H9 (cell line): ENCODE results near the gene C3orf22. TPM values are rescaled to one million over a fixed set of nuclear protein-coding genes. Genes with fewer than 3 reads are reported as not detected.

ENCODE experiments used
- DNase-seq: peaks from one replicate; pipeline ENCODE4 v3.0.0-alpha.2; 2017
- H2AFZ ChIP-seq: one replicate; pipeline ENCODE4 v1.6.1; 2013; ENCODE audit warnings: mild to moderate bottlenecking, low read length, control low read depth, moderate library complexity
- H2AK5ac ChIP-seq: 2 replicates; pipeline ENCODE4 v1.6.1; 2013; ENCODE audit warnings: low read length, control low read depth, mixed read lengths; ENCODE audit not compliant: insufficient read length
- H2BK120ac ChIP-seq: one replicate; pipeline ENCODE4 v1.6.1; 2013; ENCODE audit warnings: low read depth, mild to moderate bottlenecking, low read length, control low read depth, inconsistent platforms; ENCODE audit not compliant: poor library complexity, severe bottlenecking
- H2BK12ac ChIP-seq: 2 replicates; pipeline ENCODE4 v1.6.1; 2013; ENCODE audit warnings: low read length, control low read depth, mixed read lengths, low read depth; ENCODE audit not compliant: insufficient read length
- H2BK15ac ChIP-seq: 2 replicates; pipeline ENCODE4 v1.6.1; 2013; ENCODE audit warnings: low read depth, low read length, control low read depth
- H2BK20ac ChIP-seq: one replicate; pipeline ENCODE4 v1.6.1; 2013; ENCODE audit warnings: low read depth, mild to moderate bottlenecking, low read length, control low read depth, inconsistent platforms; ENCODE audit not compliant: poor library complexity, severe bottlenecking
- H2BK5ac ChIP-seq: 2 replicates; pipeline ENCODE4 v1.6.1; 2013; ENCODE audit warnings: low read length, control low read depth, mixed read lengths; ENCODE audit not compliant: insufficient read length
- H3K14ac ChIP-seq: 2 replicates; pipeline ENCODE4 v1.6.1; 2013; ENCODE audit warnings: low read length, control low read depth; ENCODE audit not compliant: insufficient read depth
- H3K18ac ChIP-seq: 2 replicates; pipeline ENCODE4 v1.6.1; 2013; ENCODE audit warnings: low read depth, mild to moderate bottlenecking, mixed read lengths, low read length, control low read depth; ENCODE audit not compliant: insufficient read length
- H3K23ac ChIP-seq: 2 replicates; pipeline ENCODE4 v1.6.1; 2013; ENCODE audit warnings: low read length, control low read depth, mixed read lengths, low read depth; ENCODE audit not compliant: insufficient read length
- H3K23me2 ChIP-seq: 2 replicates; pipeline ENCODE4 v1.6.1; 2013; ENCODE audit warnings: low read depth, mild to moderate bottlenecking, mixed read lengths, low read length, control low read depth; ENCODE audit not compliant: insufficient read length, poor library complexity, severe bottlenecking
- H3K27ac ChIP-seq: 2 replicates; pipeline ENCODE4 v1.5.1; 2013; ENCODE audit warnings: low read length, control low read depth, mixed read lengths, low read depth; ENCODE audit not compliant: insufficient read length
- H3K27me3 ChIP-seq: 2 replicates; pipeline ENCODE4 v1.6.1; 2013; ENCODE audit warnings: low read length, control low read depth, inconsistent platforms; ENCODE audit not compliant: insufficient read depth
- H3K4ac ChIP-seq: 2 replicates; pipeline ENCODE4 v1.6.1; 2013; ENCODE audit warnings: low read depth, mild to moderate bottlenecking, control low read depth, inconsistent platforms, low read length, moderate library complexity
- H3K4me1 ChIP-seq: 2 replicates; pipeline ENCODE4 v1.6.1; 2013; ENCODE audit warnings: low read length, control low read depth, inconsistent platforms; ENCODE audit not compliant: insufficient read depth
- H3K4me2 ChIP-seq: 2 replicates; pipeline ENCODE4 v1.6.1; 2013; ENCODE audit warnings: low read length, control low read depth, mixed read lengths; ENCODE audit not compliant: insufficient read length, insufficient read depth
- H3K56ac ChIP-seq: 2 replicates; pipeline ENCODE4 v1.6.1; 2013; ENCODE audit warnings: low read depth, mild to moderate bottlenecking, mixed read lengths, low read length, control low read depth; ENCODE audit not compliant: insufficient read length
- H3K79me1 ChIP-seq: 2 replicates; pipeline ENCODE4 v1.6.1; 2013; ENCODE audit warnings: low read depth, mild to moderate bottlenecking, moderate library complexity, low read length, control low read depth, inconsistent platforms; ENCODE audit not compliant: insufficient read depth, poor library complexity, severe bottlenecking
- H3K79me2 ChIP-seq: 2 replicates; pipeline ENCODE4 v1.6.1; 2013; ENCODE audit warnings: low read length, control low read depth, inconsistent platforms; ENCODE audit not compliant: insufficient read depth
- H3K9ac ChIP-seq: 2 replicates; pipeline ENCODE4 v1.6.1; 2013; ENCODE audit warnings: low read length, control low read depth, mixed read lengths; ENCODE audit not compliant: insufficient read length; ENCODE audit errors: extremely low read depth
- H3K9me3 ChIP-seq: one replicate; pipeline ENCODE4 v1.6.1; 2013; ENCODE audit warnings: low read depth, low read length, inconsistent platforms; ENCODE audit not compliant: control insufficient read depth
- H3T11ph ChIP-seq: one replicate; pipeline ENCODE4 v1.6.1; 2013; ENCODE audit warnings: mild to moderate bottlenecking, low read length, control low read depth, inconsistent platforms
- H4K20me1 ChIP-seq: one replicate; pipeline ENCODE4 v1.6.1; 2013; ENCODE audit not compliant: control insufficient read depth, insufficient read length, insufficient read depth
- H4K5ac ChIP-seq: 2 replicates; pipeline ENCODE4 v1.6.1; 2013; ENCODE audit warnings: low read depth, mild to moderate bottlenecking, mixed read lengths, low read length, control low read depth; ENCODE audit not compliant: insufficient read length
- H4K8ac ChIP-seq: replicated peaks from 2 replicates; pipeline ENCODE4 v1.6.1; 2013; ENCODE audit warnings: low read length, control low read depth, mixed read lengths, low read depth; ENCODE audit not compliant: insufficient read length
- H4K91ac ChIP-seq: 2 replicates; pipeline ENCODE4 v1.6.1; 2013; ENCODE audit warnings: low read depth, mild to moderate bottlenecking, moderate library complexity, mixed read lengths, low read length, control low read depth; ENCODE audit not compliant: insufficient read length
- H3K27ac Mint-ChIP-seq, 3 experiments: 2 replicates in 2 of 3; 3 replicates in 1 of 3; pipeline ENCODE4 v1.8.0; 2020 to 2021; ENCODE audit warnings: mixed read lengths in 3 of 3, mild to moderate bottlenecking in 1 of 3, moderate library complexity in 1 of 3
- H3K27me3 Mint-ChIP-seq: 2 replicates; pipeline ENCODE4 v1.8.0; 2021; ENCODE audit warnings: low read depth, mild to moderate bottlenecking, moderate library complexity, mixed read lengths
- H3K36me3 Mint-ChIP-seq, 3 experiments: 2 replicates in 2 of 3; 3 replicates in 1 of 3; pipeline ENCODE4 v1.8.0; 2020 to 2021; ENCODE audit warnings: low read depth in 3 of 3, mixed read lengths in 3 of 3; ENCODE audit not compliant: insufficient read depth in 1 of 3
- H3K4me1 Mint-ChIP-seq, 2 experiments: 2 replicates each; pipeline ENCODE4 v1.8.0; 2020; ENCODE audit warnings: mixed read lengths in 2 of 2
- H3K4me3 Mint-ChIP-seq, 2 experiments: 2 replicates in 1 of 2; 3 replicates in 1 of 2; pipeline ENCODE4 v1.8.0; 2020 to 2021; ENCODE audit warnings: mild to moderate bottlenecking in 2 of 2, mixed read lengths in 2 of 2, moderate library complexity in 1 of 2
- H3K9me3 Mint-ChIP-seq, 2 experiments: 2 replicates in 1 of 2; 3 replicates in 1 of 2; pipeline ENCODE4 v1.8.0; 2020; ENCODE audit warnings: mild to moderate bottlenecking in 2 of 2, mixed read lengths in 2 of 2, moderate library complexity in 1 of 2
- WGBS: extraction: QIAGEN DNeasy Blood & Tissue Kit; methylation state at CpG from one replicate; pipeline ENCODE4 v1.1.7; 2013; ENCODE audit warnings: missing lambda C conversion rate, low lambda C conversion rate, mixed read lengths; ENCODE audit not compliant: insufficient read length; ENCODE audit errors: extremely low coverage; 5-methylcytosine and 5-hydroxymethylcytosine counted together
- total RNA-seq: library from RNA; stranded (reverse); gene quantifications from 2 replicates; pipeline ENCODE4 v1.2.1, GENCODE V29; 2021
- TF ChIP-seq, protein P1 (sequence below): fragments of 200-600 bp; sonication (generic); conservative IDR thresholded peaks from 3 replicates; pipeline ENCODE4 v1.8.0; 2021; ENCODE audit warnings: antibody characterized with exemption, mild to moderate bottlenecking

C3orf22 gene
- total RNA-seq, 1 experiment from 2014 or later, result not detected

- Mint-ChIP-seq H3K36me3 (peaks cover 0 to 3% (median 0%) of the 10 kb centered on the region in 3 experiments; a peak in 2 of 7 replicates), H3K27me3 (peaks cover 9% of the 10 kb centered on the region), H3K4me1 (peaks cover 4 to 16% of the 10 kb centered on the region in 2 experiments), H3K4me3 (no peak overlapping the region), H3K9me3 (no peaks in the 10 kb centered on the region), H3K27ac (no peak overlapping the region)
- Histone ChIP-seq H3K4ac (no peak overlapping the region), H3K18ac (no peak overlapping the region), H3K14ac (no peak overlapping the region), H4K20me1 (peaks cover 3% of the 10 kb centered on the region), H4K91ac (no peak overlapping the region), H2BK20ac (no peak overlapping the region), H4K5ac (no peak overlapping the region), H3K79me2 (no peaks in the 10 kb centered on the region), H3K23me2 (no peaks in the 10 kb centered on the region), H2BK5ac (no peak overlapping the region), H2BK120ac (no peak overlapping the region), H2AK5ac (no peak overlapping the region), H3K9ac (no peak overlapping the region), H3K79me1 (no peaks in the 10 kb centered on the region), H3K56ac (no peak overlapping the region), H2BK12ac (no peak overlapping the region), H3K4me2 (no peak overlapping the region), H3K27ac (no peak overlapping the region), H2BK15ac (no peak overlapping the region), H3K27me3 (no peaks in the 10 kb centered on the region), H3T11ph (no peak overlapping the region), H4K8ac (no peak overlapping the region), H3K9me3 (no peaks in the 10 kb centered on the region), H3K4me1 (no peaks in the 10 kb centered on the region), H2AFZ (no peak overlapping the region), H3K23ac (no peak overlapping the region)
- peak; percentile 46 for DNase-seq
- no CpG with 5 or more reads among the region's 57 CpGs for WGBS
- TF ChIP-seq, protein P1, sequence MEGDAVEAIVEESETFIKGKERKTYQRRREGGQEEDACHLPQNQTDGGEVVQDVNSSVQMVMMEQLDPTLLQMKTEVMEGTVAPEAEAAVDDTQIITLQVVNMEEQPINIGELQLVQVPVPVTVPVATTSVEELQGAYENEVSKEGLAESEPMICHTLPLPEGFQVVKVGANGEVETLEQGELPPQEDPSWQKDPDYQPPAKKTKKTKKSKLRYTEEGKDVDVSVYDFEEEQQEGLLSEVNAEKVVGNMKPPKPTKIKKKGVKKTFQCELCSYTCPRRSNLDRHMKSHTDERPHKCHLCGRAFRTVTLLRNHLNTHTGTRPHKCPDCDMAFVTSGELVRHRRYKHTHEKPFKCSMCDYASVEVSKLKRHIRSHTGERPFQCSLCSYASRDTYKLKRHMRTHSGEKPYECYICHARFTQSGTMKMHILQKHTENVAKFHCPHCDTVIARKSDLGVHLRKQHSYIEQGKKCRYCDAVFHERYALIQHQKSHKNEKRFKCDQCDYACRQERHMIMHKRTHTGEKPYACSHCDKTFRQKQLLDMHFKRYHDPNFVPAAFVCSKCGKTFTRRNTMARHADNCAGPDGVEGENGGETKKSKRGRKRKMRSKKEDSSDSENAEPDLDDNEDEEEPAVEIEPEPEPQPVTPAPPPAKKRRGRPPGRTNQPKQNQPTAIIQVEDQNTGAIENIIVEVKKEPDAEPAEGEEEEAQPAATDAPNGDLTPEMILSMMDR, result no peak
Measured at GRCh38 chr3:126542340-126543241, 16.1 kb downstream of the C3orf22 start.
